ENCODE measurements around the gene HECTD4.

Gene HECTD4

DNA sequence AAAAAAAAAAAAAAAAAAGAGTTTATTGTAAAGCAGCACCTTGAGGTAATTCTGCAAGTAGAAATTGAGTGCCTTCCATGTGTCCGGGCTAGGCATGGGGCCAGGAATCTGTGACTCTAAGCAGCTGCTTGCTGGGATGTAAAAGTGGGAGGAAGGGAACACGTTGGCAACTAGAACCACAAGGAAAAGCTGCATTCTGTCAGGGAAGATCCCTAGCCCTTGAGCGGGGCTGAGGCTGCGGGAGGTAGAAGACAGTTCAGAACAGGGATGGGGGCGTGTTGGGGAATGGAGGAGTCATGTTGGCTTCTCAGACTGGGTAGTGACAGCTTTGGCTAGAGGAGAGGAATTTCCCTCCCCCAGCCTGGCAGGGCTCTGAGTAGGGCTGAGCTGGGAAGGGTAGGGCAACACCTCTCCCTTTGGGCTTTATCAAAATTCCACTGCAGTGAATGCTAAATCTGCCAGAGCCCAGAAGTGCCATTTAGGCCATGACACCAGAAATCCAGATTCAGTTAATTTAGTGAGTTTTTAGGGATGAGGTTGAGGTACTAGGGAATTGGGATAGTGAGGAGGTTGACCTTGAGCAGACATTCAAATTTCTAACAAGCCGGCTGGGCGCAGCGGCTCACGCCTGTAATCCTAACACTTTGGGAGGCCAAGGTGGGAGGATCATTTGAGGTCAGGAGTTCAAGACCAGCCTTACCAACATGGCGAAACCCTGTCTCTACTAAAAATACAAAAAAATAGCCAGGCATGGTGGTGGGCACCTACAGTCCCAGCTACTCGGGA lies 260.3 kb downstream of the HECTD4 start:
- H3K27ac ChIP-seq (ENCODE audit: low read depth, low read length): no peak overlapping the region
- TF ChIP-seq, protein P1, sequence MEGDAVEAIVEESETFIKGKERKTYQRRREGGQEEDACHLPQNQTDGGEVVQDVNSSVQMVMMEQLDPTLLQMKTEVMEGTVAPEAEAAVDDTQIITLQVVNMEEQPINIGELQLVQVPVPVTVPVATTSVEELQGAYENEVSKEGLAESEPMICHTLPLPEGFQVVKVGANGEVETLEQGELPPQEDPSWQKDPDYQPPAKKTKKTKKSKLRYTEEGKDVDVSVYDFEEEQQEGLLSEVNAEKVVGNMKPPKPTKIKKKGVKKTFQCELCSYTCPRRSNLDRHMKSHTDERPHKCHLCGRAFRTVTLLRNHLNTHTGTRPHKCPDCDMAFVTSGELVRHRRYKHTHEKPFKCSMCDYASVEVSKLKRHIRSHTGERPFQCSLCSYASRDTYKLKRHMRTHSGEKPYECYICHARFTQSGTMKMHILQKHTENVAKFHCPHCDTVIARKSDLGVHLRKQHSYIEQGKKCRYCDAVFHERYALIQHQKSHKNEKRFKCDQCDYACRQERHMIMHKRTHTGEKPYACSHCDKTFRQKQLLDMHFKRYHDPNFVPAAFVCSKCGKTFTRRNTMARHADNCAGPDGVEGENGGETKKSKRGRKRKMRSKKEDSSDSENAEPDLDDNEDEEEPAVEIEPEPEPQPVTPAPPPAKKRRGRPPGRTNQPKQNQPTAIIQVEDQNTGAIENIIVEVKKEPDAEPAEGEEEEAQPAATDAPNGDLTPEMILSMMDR (IDR thresholded peaks at IDR 0.05; ENCODE audit: low read depth, low read length, poor library complexity, severe bottlenecking): no peak
- TF ChIP-seq EZH2phosphoT487 (IDR thresholded peaks at IDR 0.05; ENCODE audit: borderline replicate concordance, low read length): no peak
- H3K4me1 ChIP-seq (ENCODE audit: control insufficient read depth, low read length): peaks cover 20% of the 10 kb centered on the region
- peaks cover 2% of the 10 kb centered on the region; the same call in 1 of the 2 replicates for H4K20me1 ChIP-seq (ENCODE audit: control insufficient read depth, insufficient read depth, low read depth, low read length)
- H3K9me2 ChIP-seq (replicated peaks; ENCODE audit: control insufficient read depth, low read length): no peaks in the 10 kb centered on the region
- H3K4me3 ChIP-seq (ENCODE audit: low read length): no peak overlapping the region
- H3K4me2 ChIP-seq (ENCODE audit: low read length): no peak overlapping the region
- H3K36me3 ChIP-seq (ENCODE audit: control insufficient read depth, low read length): no peaks in the 10 kb centered on the region
- H3K79me2 ChIP-seq (ENCODE audit: control insufficient read depth, low read length): peaks cover 14% of the 10 kb centered on the region
- peaks cover 9% of the 10 kb centered on the region; the same call in 1 of the 2 replicates for H3K27me3 ChIP-seq (ENCODE audit: control insufficient read depth, low read length)
- H3K9me3 ChIP-seq (ENCODE audit: control insufficient read depth, insufficient read depth, low read length): no peaks in the 10 kb centered on the region
- H3F3A ChIP-seq (ENCODE audit: control insufficient read depth, insufficient read depth): peaks cover 5% of the 10 kb centered on the region

GRCh38 chr12:112117685-112118084 lies 264.5 kb downstream of the HECTD4 start:
- Histone ChIP-seq H3K79me2 (ENCODE audit: control insufficient read depth, low read length) (no peaks in the 10 kb centered on the region), H3K4me3 (ENCODE audit: low read length) (no peak overlapping the region), H4K20me1 (ENCODE audit: control insufficient read depth, insufficient read depth, low read depth, low read length) (no peaks in the 10 kb centered on the region), H3K36me3 (ENCODE audit: control insufficient read depth, low read length) (no peaks in the 10 kb centered on the region), H3F3A (ENCODE audit: control insufficient read depth, insufficient read depth) (peaks cover 2% of the 10 kb centered on the region; the same call in 1 of the 2 replicates), H3K4me2 (ENCODE audit: low read length) (no peak overlapping the region), H3K4me1 (ENCODE audit: control insufficient read depth, low read length) (peaks cover 19% of the 10 kb centered on the region), H3K9me3 (ENCODE audit: control insufficient read depth, insufficient read depth, low read length) (no peaks in the 10 kb centered on the region), H3K27me3 (ENCODE audit: control insufficient read depth, low read length) (peaks cover 2% of the 10 kb centered on the region; the same call in 1 of the 2 replicates), H3K9me2 (replicated peaks; ENCODE audit: control insufficient read depth, low read length) (no peaks in the 10 kb centered on the region), H3K27ac (ENCODE audit: low read depth, low read length) (no peak overlapping the region)
- TF ChIP-seq EZH2phosphoT487 (IDR thresholded peaks at IDR 0.05; ENCODE audit: borderline replicate concordance, low read length): no peak
- TF ChIP-seq, protein P1 (IDR thresholded peaks at IDR 0.05; ENCODE audit: low read depth, low read length, poor library complexity, severe bottlenecking): no peak

DNA sequence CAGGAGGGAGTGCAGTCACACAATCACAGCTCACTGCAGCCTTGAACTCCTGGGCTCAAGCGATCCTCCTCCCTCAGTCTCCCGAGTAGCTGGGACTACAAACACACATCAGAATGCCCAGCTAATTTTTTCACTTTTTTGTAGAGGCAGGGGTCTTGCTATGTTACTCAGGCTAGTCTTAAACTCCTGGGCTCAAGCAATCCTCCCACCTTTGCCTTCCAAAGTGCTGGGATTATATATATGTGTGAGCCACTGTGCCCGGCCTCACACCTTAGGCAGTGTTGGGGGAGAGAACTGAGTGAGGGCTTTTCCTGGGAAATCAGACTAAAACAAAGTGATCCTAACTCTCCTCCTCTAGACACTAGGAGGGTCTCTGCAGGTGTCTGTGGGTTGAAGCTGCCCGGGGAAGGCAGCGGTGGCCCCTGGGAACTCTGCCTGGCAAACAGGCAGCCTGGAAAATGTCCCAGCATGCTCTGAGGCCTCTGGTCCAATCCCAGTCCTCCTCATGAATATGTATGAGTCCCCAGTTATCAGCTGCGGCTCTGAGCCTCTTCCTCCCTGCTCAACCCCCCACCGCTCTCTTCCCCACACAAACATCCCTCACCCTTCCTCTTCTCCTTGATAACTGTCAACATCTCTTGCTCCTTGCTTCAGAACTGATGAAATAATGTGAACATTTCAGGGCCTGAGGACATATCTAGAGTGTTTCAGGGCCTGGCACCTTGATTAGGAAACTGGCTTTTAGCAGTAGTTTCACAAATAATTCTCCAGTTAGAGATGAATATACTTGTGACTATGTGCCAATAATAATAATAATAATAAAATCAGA lies 265.8 kb downstream of the HECTD4 start:
- Histone ChIP-seq H3K4me3 (ENCODE audit: low read length) (peak overlapping the region; percentile 55), H3K9me3 (ENCODE audit: control insufficient read depth, insufficient read depth, low read length) (no peaks in the 10 kb centered on the region), H4K20me1 (ENCODE audit: control insufficient read depth, insufficient read depth, low read depth, low read length) (no peaks in the 10 kb centered on the region), H3K27me3 (ENCODE audit: control insufficient read depth, low read length) (peaks cover 2% of the 10 kb centered on the region; the same call in 1 of the 2 replicates), H3F3A (ENCODE audit: control insufficient read depth, insufficient read depth) (peaks cover 2% of the 10 kb centered on the region; the same call in 1 of the 2 replicates), H3K79me2 (ENCODE audit: control insufficient read depth, low read length) (no peaks in the 10 kb centered on the region), H3K9me2 (replicated peaks; ENCODE audit: control insufficient read depth, low read length) (no peaks in the 10 kb centered on the region), H3K4me1 (ENCODE audit: control insufficient read depth, low read length) (peaks cover 19% of the 10 kb centered on the region), H3K36me3 (ENCODE audit: control insufficient read depth, low read length) (no peaks in the 10 kb centered on the region), H3K4me2 (ENCODE audit: low read length) (peak overlapping the region; percentile 71), H3K27ac (ENCODE audit: low read depth, low read length) (no peak overlapping the region)
- TF ChIP-seq, protein P1 (IDR thresholded peaks at IDR 0.05; ENCODE audit: low read depth, low read length, poor library complexity, severe bottlenecking): no peak
- no peak for TF ChIP-seq EZH2phosphoT487 (IDR thresholded peaks at IDR 0.05; ENCODE audit: borderline replicate concordance, low read length)
